ENCODE results near the gene BICD1.

DNA sequence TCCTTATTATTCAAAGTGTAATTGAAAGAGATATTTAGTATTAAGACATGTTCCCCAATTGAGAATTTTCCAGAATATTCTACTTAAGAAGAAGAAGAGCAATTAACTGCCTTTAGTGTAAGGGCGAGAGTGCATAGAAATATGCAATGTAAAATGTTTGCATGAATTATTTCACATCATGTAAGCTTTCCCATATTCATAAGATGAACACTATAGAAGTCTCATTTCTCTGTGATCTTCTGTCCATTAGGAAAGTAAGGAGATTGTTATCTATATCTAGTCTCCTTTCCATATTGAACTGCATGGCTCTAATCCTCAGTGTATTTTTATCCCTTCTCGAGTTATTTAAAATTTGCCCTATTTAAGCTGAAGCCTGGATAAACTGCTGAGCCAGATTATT, 275.6 kb downstream of the BICD1 start:
- TF ChIP-seq POLR2AphosphoS5 (IDR thresholded peaks at IDR 0.05; ENCODE audit: low read depth, low read length) (no peak), POLR2A (IDR thresholded peaks at IDR 0.05; ENCODE audit: low read depth, low read length) (no peak), TAF1 (IDR thresholded peaks at IDR 0.05; ENCODE audit: borderline replicate concordance, low read depth, low read length) (no peak)

Measured in GM12892 (cell line).